B cell (primary cell): ENCODE data around the gene CLSTN2.

Source experiments
- CTCF ChIP-seq: fragments of 200-600 bp; IDR thresholded peaks from one replicate; pipeline ENCODE4 v1.8.0; 2022; ENCODE audit warnings: antibody characterized with exemption, mild to moderate bottlenecking
- EZH2 ChIP-seq: IDR thresholded peaks from 2 replicates; pipeline ENCODE4 v1.6.1; 2012; ENCODE audit warnings: borderline replicate concordance, low read depth, mild to moderate bottlenecking, moderate library complexity, low read length; ENCODE audit not compliant: insufficient read depth, poor library complexity, severe bottlenecking

- TF ChIP-seq EZH2 (no peak), CTCF (no peak)
Measured at GRCh38 chr3:140376136-140376889, 441.3 kb downstream of the CLSTN2 start.
